Thyroid gland (tissue), 4 donors: ENCODE measurements around the gene CDH23.

Experiments
- POLR2A ChIP-seq, 2 donors: fragments of 450-650 bp; IDR thresholded peaks; one replicate each; pipeline ENCODE4 v1.6.1; 2017; ENCODE audit warnings: antibody characterized with exemption in 2 of 2, mild to moderate bottlenecking in 2 of 2, moderate library complexity in 1 of 2
- TF ChIP-seq, protein P1 (sequence below), 6 experiments: fragments of 200-600 bp in 3 of 6; fragments of 450-650 bp in 3 of 6; sonication (generic) in 3 of 6; IDR thresholded peaks; one replicate each; pipeline ENCODE4 v1.5.1; 2016 to 2019; ENCODE audit warnings: antibody characterized with exemption in 6 of 6, mild to moderate bottlenecking in 2 of 6, inconsistent platforms in 1 of 6, moderate library complexity in 1 of 6

DNA sequence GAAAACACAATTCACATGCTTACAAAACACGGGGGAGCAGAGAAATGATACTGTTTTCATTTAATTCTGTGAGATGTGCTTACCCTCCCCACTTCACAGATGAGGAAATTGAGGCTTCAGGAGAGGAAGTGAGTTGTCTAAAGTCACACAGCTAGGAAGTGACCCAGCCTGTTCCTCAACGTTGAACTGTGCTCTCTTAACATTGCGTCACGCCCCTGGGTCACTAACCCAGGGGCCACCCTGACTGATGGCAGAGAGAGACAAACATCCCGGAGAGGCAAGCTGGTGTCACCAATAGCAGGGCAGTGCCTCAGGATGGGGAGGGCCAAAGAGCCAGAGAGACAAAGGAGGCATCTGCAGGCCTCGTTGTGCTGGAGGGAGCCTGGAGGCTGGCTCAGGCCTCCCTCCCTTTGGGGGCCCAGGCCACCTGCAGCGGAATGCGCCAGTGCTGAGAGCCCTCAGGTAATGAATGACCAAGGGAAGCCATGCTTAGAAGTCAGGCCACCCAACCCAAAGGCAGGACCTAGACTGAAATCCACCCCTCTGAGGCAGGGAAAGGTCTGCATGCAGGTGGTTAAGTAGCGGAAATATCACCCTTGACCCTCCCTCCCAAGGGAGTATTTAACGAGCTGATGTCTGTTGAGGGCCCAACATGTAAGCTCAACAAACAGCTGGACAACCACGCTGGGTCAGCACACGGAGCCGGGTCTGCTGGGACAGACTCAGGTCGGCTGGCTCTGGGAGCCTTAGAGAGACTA is 241.5 kb downstream of the CDH23 start:
- TF ChIP-seq, protein P1, sequence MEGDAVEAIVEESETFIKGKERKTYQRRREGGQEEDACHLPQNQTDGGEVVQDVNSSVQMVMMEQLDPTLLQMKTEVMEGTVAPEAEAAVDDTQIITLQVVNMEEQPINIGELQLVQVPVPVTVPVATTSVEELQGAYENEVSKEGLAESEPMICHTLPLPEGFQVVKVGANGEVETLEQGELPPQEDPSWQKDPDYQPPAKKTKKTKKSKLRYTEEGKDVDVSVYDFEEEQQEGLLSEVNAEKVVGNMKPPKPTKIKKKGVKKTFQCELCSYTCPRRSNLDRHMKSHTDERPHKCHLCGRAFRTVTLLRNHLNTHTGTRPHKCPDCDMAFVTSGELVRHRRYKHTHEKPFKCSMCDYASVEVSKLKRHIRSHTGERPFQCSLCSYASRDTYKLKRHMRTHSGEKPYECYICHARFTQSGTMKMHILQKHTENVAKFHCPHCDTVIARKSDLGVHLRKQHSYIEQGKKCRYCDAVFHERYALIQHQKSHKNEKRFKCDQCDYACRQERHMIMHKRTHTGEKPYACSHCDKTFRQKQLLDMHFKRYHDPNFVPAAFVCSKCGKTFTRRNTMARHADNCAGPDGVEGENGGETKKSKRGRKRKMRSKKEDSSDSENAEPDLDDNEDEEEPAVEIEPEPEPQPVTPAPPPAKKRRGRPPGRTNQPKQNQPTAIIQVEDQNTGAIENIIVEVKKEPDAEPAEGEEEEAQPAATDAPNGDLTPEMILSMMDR (IDR thresholded peaks at IDR 0.05) = no peak
- no peak for TF ChIP-seq POLR2A (IDR thresholded peaks at IDR 0.05)
